K562 (cell line): ENCODE data around the gene PRR36. TPM values are rescaled to one million over a fixed set of nuclear protein-coding genes. Genes with fewer than 3 reads are reported as not detected.

Source experiments
- CBX1 ChIP-seq: sonication (generic); IDR thresholded peaks from 2 replicates; pipeline ENCODE4 v1.6.1; 2016; ENCODE audit warnings: antibody characterized with exemption, low read depth, mild to moderate bottlenecking
- CC2D1A ChIP-seq: fragments of 450-650 bp; IDR thresholded peaks from 2 replicates; pipeline ENCODE4 v1.6.1; 2017; ENCODE audit warnings: mild to moderate bottlenecking
- CCAR2 ChIP-seq: fragments of 200-400 bp; formaldehyde crosslinking; IDR thresholded peaks from 2 replicates; pipeline ENCODE4 v1.6.1; 2017; ENCODE audit warnings: mild to moderate bottlenecking, low read depth, low read length
- ILK ChIP-seq: fragments of 450-650 bp; IDR thresholded peaks from 2 replicates; pipeline ENCODE4 v1.6.1; 2016; ENCODE audit warnings: missing genetic modification characterization, low read depth, mild to moderate bottlenecking, missing compliant biosample characterization, moderate library complexity, borderline replicate concordance
- KDM5B ChIP-seq: fragments of 200-600 bp; sonication (generic); IDR thresholded peaks from 2 replicates; pipeline ENCODE4 v1.6.1; 2012; ENCODE audit warnings: low read depth, mild to moderate bottlenecking, moderate library complexity, low read length, control low read depth, inconsistent platforms; ENCODE audit not compliant: insufficient replicate concordance
- RB1 ChIP-seq: fragments of 450-650 bp; IDR thresholded peaks from 2 replicates; pipeline ENCODE4 v1.6.1; 2017; ENCODE audit warnings: low read depth, mild to moderate bottlenecking
- RBFOX2 ChIP-seq: fragments of 200-400 bp; formaldehyde crosslinking; IDR thresholded peaks from 2 replicates; pipeline ENCODE4 v1.6.1; 2017; ENCODE audit warnings: low read depth, mild to moderate bottlenecking, low read length, moderate library complexity
- SAP30 ChIP-seq: fragments of 200-600 bp; sonication (generic); IDR thresholded peaks from 2 replicates; pipeline ENCODE4 v1.6.1; 2012; ENCODE audit warnings: borderline replicate concordance, low read depth, mild to moderate bottlenecking, moderate library complexity, low read length, control low read depth, inconsistent platforms; ENCODE audit not compliant: insufficient read depth, poor library complexity, severe bottlenecking
- SRSF7 ChIP-seq: fragments of 200-400 bp; formaldehyde crosslinking; optimal IDR thresholded peaks from 2 replicates; pipeline ENCODE3; 2017; ENCODE audit warnings: mild to moderate bottlenecking, low read depth, low read length
- SRSF9 ChIP-seq: fragments of 200-400 bp; formaldehyde crosslinking; IDR thresholded peaks from 2 replicates; pipeline ENCODE4 v1.6.1; 2017; ENCODE audit warnings: low read depth, low read length, borderline replicate concordance
- TAF15 ChIP-seq: fragments of 200-400 bp; formaldehyde crosslinking; IDR thresholded peaks from 2 replicates; pipeline ENCODE4 v1.6.1; 2017; ENCODE audit warnings: mild to moderate bottlenecking, low read depth, low read length, moderate library complexity
- THRA ChIP-seq: fragments of 450-650 bp; IDR thresholded peaks from 2 replicates; pipeline ENCODE4 v1.6.1; 2017; ENCODE audit warnings: mild to moderate bottlenecking, moderate library complexity
- ZBTB26 ChIP-seq: fragments of 450-650 bp; formaldehyde crosslinking; IDR thresholded peaks from 2 replicates; pipeline ENCODE4 v1.4.0; 2022; ENCODE audit warnings: missing genetic modification characterization
- ZNF146 ChIP-seq: IDR thresholded peaks from one replicate; pipeline ENCODE4 v1.6.1; 2018; ENCODE audit warnings: missing compliant biosample characterization; ENCODE audit not compliant: unreplicated experiment
- ZNF77 ChIP-seq: fragments of 250-450 bp; sonication (Bioruptor Pico); IDR thresholded peaks from 2 replicates; pipeline ENCODE4 v1.5.0; 2020
- polyA plus RNA-seq, 8 experiments: library from polyadenylated mRNA; depleted of rRNA in 4 of 8; stranded (reverse) in 5 of 8; unstranded in 3 of 8; fragments of >200 nt; fragmentation: Nextera tagmentation in 2 of 8; fragmentation: Illumina TruSeq in 1 of 8; extraction: Ambion mirVana in 2 of 8; extraction: Trizol in 1 of 8; gene quantifications; 2 replicates each; pipeline versions ENCODE4 v1.2.1 to v1.2.3, GENCODE V29; 2011 to 2014; ENCODE audit warnings: inconsistent platforms in 1 of 8, missing spikeins in 1 of 8
- total RNA-seq, 7 experiments: library from RNA; depleted of rRNA in 6 of 7; stranded (reverse); fragments of >200 nt in 6 of 7; fragmentation: Illumina TruSeq in 2 of 7; extraction: Trizol in 2 of 7; gene quantifications; 2 replicates each; pipeline versions ENCODE4 v1.2.1 to v1.2.3, GENCODE V29; 2011 to 2021; ENCODE audit warnings: low replicate concordance in 1 of 7
- TF ChIP-seq, protein P1 (sequence below), 2 experiments: fragments of 450-650 bp; formaldehyde crosslinking in 1 of 2; IDR thresholded peaks; 2 replicates each; pipeline versions ENCODE4 v1.4.0 to v1.6.1; 2014 to 2020; ENCODE audit warnings: mild to moderate bottlenecking in 2 of 2, borderline replicate concordance in 1 of 2, low read depth in 1 of 2

Gene PRR36
- total and polyA plus RNA-seq, 9 of the 15 experiments (the other 6 are each of a cell fraction or from before 2014, with no cell fraction given) = 0.05 to 0.42 (median 0.06) TPM; not detected in 6

DNA sequence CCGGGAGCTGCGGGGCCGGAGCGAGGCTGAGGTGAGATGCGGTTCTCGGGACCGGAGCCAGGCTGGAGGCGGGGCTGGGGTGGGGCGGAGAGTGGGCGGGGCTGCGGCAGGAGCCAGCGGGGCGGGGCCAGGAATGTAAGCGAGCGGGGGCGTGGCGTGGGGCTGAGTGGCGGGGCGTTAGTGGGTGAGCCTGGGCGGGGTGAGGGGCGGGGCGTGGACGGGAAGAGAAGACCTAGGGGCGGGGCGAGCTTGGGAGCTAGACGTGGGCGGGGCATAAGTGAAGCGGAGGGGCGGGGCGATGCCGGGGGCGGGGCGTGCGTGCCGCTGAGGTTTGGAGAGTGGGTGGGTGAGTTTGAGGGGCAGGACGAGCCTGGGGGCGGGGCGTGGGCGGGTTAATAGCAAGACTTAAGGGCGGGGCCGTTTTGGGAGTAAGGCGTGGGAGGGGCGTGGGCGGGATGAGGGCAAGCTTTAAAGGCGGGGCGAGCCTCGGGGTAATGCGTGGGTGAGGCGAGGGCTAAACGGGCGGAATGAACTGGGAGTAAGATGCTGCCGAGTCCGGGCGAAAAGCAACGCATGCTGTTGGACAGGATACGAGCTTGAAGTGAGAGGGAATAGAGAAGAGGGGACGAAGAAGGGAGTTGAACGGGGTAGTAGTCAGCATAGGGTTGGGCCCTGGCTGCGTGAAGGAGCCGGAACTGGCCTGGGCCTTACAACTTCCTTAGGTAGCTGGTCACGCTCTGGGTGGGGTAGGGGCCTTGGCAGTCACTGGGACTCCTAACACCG lies 46.5 kb upstream of the PRR36 start (continued):
- TF ChIP-seq, protein P1, sequence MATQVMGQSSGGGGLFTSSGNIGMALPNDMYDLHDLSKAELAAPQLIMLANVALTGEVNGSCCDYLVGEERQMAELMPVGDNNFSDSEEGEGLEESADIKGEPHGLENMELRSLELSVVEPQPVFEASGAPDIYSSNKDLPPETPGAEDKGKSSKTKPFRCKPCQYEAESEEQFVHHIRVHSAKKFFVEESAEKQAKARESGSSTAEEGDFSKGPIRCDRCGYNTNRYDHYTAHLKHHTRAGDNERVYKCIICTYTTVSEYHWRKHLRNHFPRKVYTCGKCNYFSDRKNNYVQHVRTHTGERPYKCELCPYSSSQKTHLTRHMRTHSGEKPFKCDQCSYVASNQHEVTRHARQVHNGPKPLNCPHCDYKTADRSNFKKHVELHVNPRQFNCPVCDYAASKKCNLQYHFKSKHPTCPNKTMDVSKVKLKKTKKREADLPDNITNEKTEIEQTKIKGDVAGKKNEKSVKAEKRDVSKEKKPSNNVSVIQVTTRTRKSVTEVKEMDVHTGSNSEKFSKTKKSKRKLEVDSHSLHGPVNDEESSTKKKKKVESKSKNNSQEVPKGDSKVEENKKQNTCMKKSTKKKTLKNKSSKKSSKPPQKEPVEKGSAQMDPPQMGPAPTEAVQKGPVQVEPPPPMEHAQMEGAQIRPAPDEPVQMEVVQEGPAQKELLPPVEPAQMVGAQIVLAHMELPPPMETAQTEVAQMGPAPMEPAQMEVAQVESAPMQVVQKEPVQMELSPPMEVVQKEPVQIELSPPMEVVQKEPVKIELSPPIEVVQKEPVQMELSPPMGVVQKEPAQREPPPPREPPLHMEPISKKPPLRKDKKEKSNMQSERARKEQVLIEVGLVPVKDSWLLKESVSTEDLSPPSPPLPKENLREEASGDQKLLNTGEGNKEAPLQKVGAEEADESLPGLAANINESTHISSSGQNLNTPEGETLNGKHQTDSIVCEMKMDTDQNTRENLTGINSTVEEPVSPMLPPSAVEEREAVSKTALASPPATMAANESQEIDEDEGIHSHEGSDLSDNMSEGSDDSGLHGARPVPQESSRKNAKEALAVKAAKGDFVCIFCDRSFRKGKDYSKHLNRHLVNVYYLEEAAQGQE (IDR thresholded peaks at IDR 0.05; ENCODE audit: borderline replicate concordance) = peak; percentile 37
- TF ChIP-seq, protein P1 (CRISPR knock-in tag; IDR thresholded peaks at IDR 0.05; ENCODE audit: low read depth) = 0 out of 2 replicates have a peak, but pooled peaks have one; percentile 51
- TF ChIP-seq KDM5B (peak; percentile 31), ZBTB26 (CRISPR knock-in tag) (peak; percentile 91; the same call in 1 of the 2 replicates), THRA (no peak), RB1 (no peak; the same call in 1 of the 2 replicates), CBX1 (no peak), CC2D1A (no peak), ZNF77 (CRISPR knock-in tag) (no peak), ILK (tag) (no peak), RBFOX2 (peak; percentile 10), CCAR2 (no peak), SRSF7 (no peak), ZNF146 (CRISPR knock-in tag) (no peak), TAF15 (no peak), SRSF9 (no peak), SAP30 (no peak)
